H1 (cell line): ENCODE results near the gene CABP1. TPM values are rescaled to one million over a fixed set of nuclear protein-coding genes. Genes with fewer than 3 reads are reported as not detected.

Experiments used
- CTCF ChIA-PET: fragments of 300-600 bp; sonication (Branson Sonifier 250); formaldehyde crosslinking; loops from one replicate; lab custom pipeline; 2021; ENCODE audit not compliant: partially characterized antibody; lab: Charles Lee
- POLR2A ChIA-PET: fragments of 300-600 bp; sonication (Branson Sonifier 250); formaldehyde crosslinking; loops from one replicate; lab custom pipeline; 2021; ENCODE audit warnings: inconsistent platforms; ENCODE audit not compliant: partially characterized antibody; lab: Charles Lee
- DNase-seq, 2 experiments: peaks; one replicate each; pipeline versions ENCODE4 v3.0.0 to v3.0.0-alpha.2; 2010 to 2022; ENCODE audit warnings: low spot score in 2 of 2, low read depth in 1 of 2, mixed read lengths in 1 of 2
- FAIRE-seq: peaks from 2 replicates; lab custom pipeline; 2011; peaks lifted over from hg19 to GRCh38; lab: Jason Lieb, UNC
- H2AFZ ChIP-seq: 2 replicates; pipeline ENCODE4 v1.8.1; 2012; ENCODE audit warnings: low read length, inconsistent platforms
- H2AK5ac ChIP-seq: 2 replicates; pipeline ENCODE4 v1.6.1; 2013; ENCODE audit warnings: low read depth, low read length
- H2BK120ac ChIP-seq: replicated peaks from 2 replicates; pipeline ENCODE3; 2013; ENCODE audit warnings: low read depth, low read length, inconsistent platforms
- H2BK12ac ChIP-seq: 2 replicates; pipeline ENCODE4 v1.6.1; 2013; ENCODE audit warnings: low read depth, low read length
- H2BK15ac ChIP-seq: 2 replicates; pipeline ENCODE4 v1.6.1; 2013; ENCODE audit warnings: low read length
- H2BK20ac ChIP-seq: 2 replicates; pipeline ENCODE4 v1.6.1; 2013; ENCODE audit warnings: low read length
- H2BK5ac ChIP-seq: 2 replicates; pipeline ENCODE4 v1.6.1; 2013; ENCODE audit warnings: low read depth, low read length
- H3K14ac ChIP-seq: 2 replicates; pipeline ENCODE4 v1.6.1; 2013; ENCODE audit warnings: inconsistent platforms; ENCODE audit not compliant: insufficient read length
- H3K18ac ChIP-seq: 2 replicates; pipeline ENCODE4 v1.6.1; 2013; ENCODE audit warnings: low read length; ENCODE audit errors: extremely low read depth
- H3K23ac ChIP-seq: 2 replicates; pipeline ENCODE4 v1.6.1; 2013; ENCODE audit warnings: inconsistent platforms; ENCODE audit not compliant: insufficient read length
- H3K23me2 ChIP-seq: 2 replicates; pipeline ENCODE4 v1.6.1; 2013; ENCODE audit warnings: low read depth, low read length
- H3K27ac ChIP-seq: 2 replicates; pipeline ENCODE4 v1.6.1; 2011; ENCODE audit warnings: low read depth, low read length, inconsistent platforms
- H3K27me3 ChIP-seq, 4 experiments: replicated peaks in 1 of 4; 1 replicate in 1 of 4; 2 replicates in 3 of 4; pipeline versions ENCODE4 v1.6.1 to v1.8.1; 2011 to 2013; ENCODE audit warnings: low read length in 3 of 4, mild to moderate bottlenecking in 3 of 4, inconsistent platforms in 2 of 4, mixed read lengths in 2 of 4, moderate library complexity in 1 of 4; ENCODE audit not compliant: control insufficient read depth in 3 of 4, insufficient read depth in 3 of 4; ENCODE audit errors: extremely low read depth in 1 of 4
- H3K36me3 ChIP-seq, 4 experiments: 2 replicates each; pipeline versions ENCODE4 v1.6.1 to v1.8.1; 2011 to 2013; ENCODE audit warnings: mild to moderate bottlenecking in 4 of 4, low read length in 3 of 4, moderate library complexity in 2 of 4, control low read depth in 1 of 4, inconsistent platforms in 1 of 4; ENCODE audit not compliant: insufficient read depth in 4 of 4, control insufficient read depth in 2 of 4
- H3K4ac ChIP-seq: replicated peaks from 2 replicates; pipeline ENCODE3; 2013; ENCODE audit warnings: low read length, low read depth, mixed read lengths, inconsistent platforms; ENCODE audit not compliant: insufficient read length
- H3K4me1 ChIP-seq, 4 experiments: replicated peaks in 1 of 4; 1 replicate in 1 of 4; 2 replicates in 3 of 4; pipeline versions ENCODE4 v1.6.1 to v1.8.1; 2011 to 2013; ENCODE audit warnings: low read length in 3 of 4, inconsistent platforms in 2 of 4, mixed read lengths in 1 of 4; ENCODE audit not compliant: insufficient read depth in 4 of 4, control insufficient read depth in 3 of 4
- H3K4me2 ChIP-seq, 2 experiments: 2 replicates each; pipeline versions ENCODE4 v1.6.1 to v1.8.1; 2011 to 2013; ENCODE audit warnings: low read depth in 2 of 2, low read length in 2 of 2, control low read depth in 1 of 2, inconsistent platforms in 1 of 2, mild to moderate bottlenecking in 1 of 2; ENCODE audit not compliant: insufficient read depth in 1 of 2
- H3K4me3 ChIP-seq, 4 experiments: fragments of 200-600, 300-600 bp in 1 of 4; sonication (generic), shearing (Covaris generic), sonication (Bioruptor Twin) in 1 of 4; 2 replicates each; pipeline versions ENCODE4 v1.5.1 to v1.8.1; 2011 to 2016; ENCODE audit warnings: low read length in 4 of 4, low read depth in 3 of 4, control low read depth in 2 of 4, inconsistent platforms in 2 of 4, mild to moderate bottlenecking in 2 of 4, mixed read lengths in 1 of 4, moderate library complexity in 1 of 4; ENCODE audit not compliant: insufficient read depth in 2 of 4; ENCODE audit errors: extremely low read depth in 1 of 4
- H3K56ac ChIP-seq: replicated peaks from 2 replicates; pipeline ENCODE3; 2013; ENCODE audit warnings: low read depth, mild to moderate bottlenecking, mixed read lengths, low read length, inconsistent platforms; ENCODE audit not compliant: insufficient read length
- H3K79me1 ChIP-seq: 2 replicates; pipeline ENCODE4 v1.6.1; 2013; ENCODE audit warnings: low read depth, low read length, control low read depth
- H3K79me2 ChIP-seq, 2 experiments: 2 replicates each; pipeline versions ENCODE4 v1.6.1 to v1.8.1; 2012 to 2013; ENCODE audit warnings: low read length in 2 of 2, mild to moderate bottlenecking in 2 of 2, inconsistent platforms in 1 of 2; ENCODE audit not compliant: insufficient read depth in 2 of 2, control insufficient read depth in 1 of 2
- H3K9ac ChIP-seq, 4 experiments: replicated peaks in 1 of 4; 1 replicate in 1 of 4; 2 replicates in 3 of 4; pipeline versions ENCODE4 v1.6.1 to v1.8.1; 2011 to 2013; ENCODE audit warnings: low read depth in 3 of 4, low read length in 3 of 4, control low read depth in 2 of 4, mild to moderate bottlenecking in 2 of 4, moderate library complexity in 2 of 4, inconsistent platforms in 1 of 4; ENCODE audit errors: extremely low read depth in 1 of 4
- H3K9me3 ChIP-seq, 2 experiments: 2 replicates each; pipeline versions ENCODE4 v1.6.1 to v1.8.1; 2012 to 2013; ENCODE audit warnings: mild to moderate bottlenecking in 2 of 2, moderate library complexity in 2 of 2, control low read depth in 1 of 2, inconsistent platforms in 1 of 2, low read depth in 1 of 2, low read length in 1 of 2, mixed read lengths in 1 of 2; ENCODE audit not compliant: insufficient read depth in 2 of 2
- H4K20me1 ChIP-seq, 2 experiments: replicated peaks in 1 of 2; 2 replicates each; pipeline versions ENCODE3 to v1.8.1; 2011 to 2013; ENCODE audit warnings: inconsistent platforms in 2 of 2, low read length in 2 of 2, mild to moderate bottlenecking in 1 of 2; ENCODE audit not compliant: insufficient read depth in 2 of 2, control insufficient read depth in 1 of 2
- H4K5ac ChIP-seq: 2 replicates; pipeline ENCODE4 v1.6.1; 2013; ENCODE audit warnings: low read length, low read depth, mixed read lengths, inconsistent platforms; ENCODE audit not compliant: insufficient read length
- H4K8ac ChIP-seq: 2 replicates; pipeline ENCODE4 v1.8.0; 2013; ENCODE audit warnings: mild to moderate bottlenecking, moderate library complexity, low read length, inconsistent platforms; ENCODE audit not compliant: insufficient read depth; ENCODE audit errors: extremely low read depth
- H4K91ac ChIP-seq: replicated peaks from 2 replicates; pipeline ENCODE3; 2013; ENCODE audit warnings: low read length, mixed read lengths, inconsistent platforms; ENCODE audit not compliant: insufficient read length
- FOSL1 ChIP-seq: IDR thresholded peaks from 2 replicates; pipeline ENCODE4 v1.6.1; 2011; ENCODE audit warnings: mild to moderate bottlenecking, low read depth, low read length, moderate library complexity; ENCODE audit not compliant: insufficient read depth
- POLR2A ChIP-seq, 2 experiments: IDR thresholded peaks; 1 replicate in 1 of 2; 2 replicates in 1 of 2; pipeline ENCODE4 v1.6.1; 2011; ENCODE audit warnings: low read depth in 2 of 2, low read length in 2 of 2, mild to moderate bottlenecking in 2 of 2; ENCODE audit errors: control extremely low read depth in 1 of 2
- SIX5 ChIP-seq: IDR thresholded peaks from 2 replicates; pipeline ENCODE4 v1.6.1; 2011; ENCODE audit warnings: mild to moderate bottlenecking, low read depth, low read length
- TEAD4 ChIP-seq: IDR thresholded peaks from 2 replicates; pipeline ENCODE4 v1.6.1; 2012; ENCODE audit warnings: low read depth, low read length, inconsistent platforms, mixed read lengths
- YY1 ChIP-seq: IDR thresholded peaks from 2 replicates; pipeline ENCODE4 v1.6.1; 2011; ENCODE audit warnings: low read depth, mild to moderate bottlenecking, low read length
- WGBS, 2 experiments: shearing (Covaris generic) in 1 of 2; methylation state at CpG; one replicate each; pipeline versions ENCODE4 v1.1.6 to v1.1.7; 2013 to 2015; ENCODE audit warnings: low lambda C conversion rate in 2 of 2, mixed read lengths in 2 of 2, inconsistent platforms in 1 of 2, low coverage in 1 of 2, missing lambda C conversion rate in 1 of 2; ENCODE audit not compliant: insufficient replicate concordance in 2 of 2, insufficient coverage in 1 of 2, insufficient read length in 1 of 2; ENCODE audit errors: extremely low coverage in 1 of 2, missing lambda C conversion rate in 1 of 2; 5-methylcytosine and 5-hydroxymethylcytosine counted together
- polyA plus RNA-seq, 7 experiments: library from polyadenylated mRNA; depleted of rRNA in 3 of 7; stranded (reverse) in 5 of 7; unstranded in 2 of 7; fragments of >200 nt in 5 of 7; fragments of 200-250 nt in 2 of 7; gene quantifications; 1 replicate in 5 of 7; 2 replicates in 1 of 7; 4 replicates in 1 of 7; pipeline versions ENCODE4 v1.2.1 to v1.2.3, GENCODE V29; 2011 to 2013; ENCODE audit warnings: missing spikeins in 2 of 7, mixed read lengths in 2 of 7
- total RNA-seq: library from RNA; stranded (reverse); fragmentation: NEBNext Ultra II Directional; extraction: Animal tissue kit (Norgen Biotek cat#: 25700); gene quantifications from 2 replicates; pipeline ENCODE4 v1.2.1, GENCODE V29; 2021

Gene CABP1
- total and polyA plus RNA-seq, 2 of the 8 experiments (the other 6 are each of a cell fraction or from before 2014, with no cell fraction given) = 3.9 to 7.4 TPM

DNA sequence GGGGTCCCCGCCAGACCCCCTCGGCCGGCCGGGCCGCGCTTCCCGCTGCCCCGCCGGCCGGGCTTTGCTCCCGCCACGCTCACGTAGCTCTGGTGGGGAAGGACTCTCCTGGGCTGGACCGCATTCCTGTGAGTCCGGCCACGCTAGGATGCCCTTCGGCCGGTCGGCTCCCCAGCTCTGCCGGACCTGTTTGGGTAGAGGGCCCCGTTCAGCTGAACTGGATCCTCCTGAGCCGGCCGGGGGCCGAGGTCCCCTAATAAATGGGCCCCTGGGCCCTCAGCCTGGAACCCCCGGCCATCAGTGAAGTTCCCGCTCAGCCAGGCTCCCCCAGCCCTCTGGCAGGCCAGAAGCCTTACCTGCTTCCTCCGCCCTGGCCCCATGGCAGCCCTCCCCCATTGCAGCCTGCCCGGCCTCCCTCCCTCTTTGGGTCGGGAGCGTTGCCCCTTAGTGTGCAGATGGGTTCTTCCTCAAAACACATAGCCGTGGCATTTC, 70.4 kb downstream of the CABP1 start:
- POLR2A ChIA-PET = interaction anchor here (0.8 to 5.4 kb wide), 10 partner anchors 11 to 132 kb away, joined by 3 to 42 read pairs (median 6); partner anchors contain the start of gene MLEC
- Histone ChIP-seq H2BK12ac (no peak overlapping the region), H3K4me3 (peak overlapping the region; percentile 72 to 95 (median 87)), H2BK15ac (no peak overlapping the region), H3K9ac (peak overlapping the region; percentile 82 to 94 (median 90)), H3K79me1 (peaks cover 8% of the 10 kb centered on the region), H2BK20ac (no peak overlapping the region), H4K91ac (no peak overlapping the region), H3K4ac (no peak overlapping the region), H3K36me3 (peaks cover 8 to 28% (median 17%) of the 10 kb centered on the region in 4 experiments; a peak in 7 of 8 replicates), H3K4me1 (peaks cover 5 to 13% (median 9%) of the 10 kb centered on the region in 4 experiments; a peak in 6 of 7 replicates), H3K23me2 (peaks cover 5% of the 10 kb centered on the region; the same call in 1 of the 2 replicates), H2BK120ac (no peak overlapping the region), H2AFZ (no peak overlapping the region), H3K9me3 (no peaks in the 10 kb centered on the region), H2BK5ac (no peak overlapping the region; the same call in 1 of the 2 replicates), H2AK5ac (no peak overlapping the region), H3K27ac (peak overlapping the region; percentile 82), H3K79me2 (peaks cover 0 to 28% of the 10 kb centered on the region in 2 experiments; a peak in 2 of 4 replicates), H3K56ac (no peak overlapping the region), H3K14ac (no peak overlapping the region), H4K5ac (no peak overlapping the region), H3K18ac (0 out of 2 replicates have a peak overlapping the region, but pooled peaks have one; percentile 56), H4K8ac (peak overlapping the region; percentile 84), H3K23ac (no peak overlapping the region), H3K4me2 (peak overlapping the region; percentile 85 to 88), H4K20me1 (peaks cover 2 to 6% of the 10 kb centered on the region in 2 experiments), H3K27me3 (no peaks in the 10 kb centered on the region)
- DNase-seq = peak in 1 of 2 experiments; percentile 53
- FAIRE-seq = no peak
- CTCF ChIA-PET = interaction anchor here (0.6 to 5.4 kb wide), 12 partner anchors 14 to 300 kb away, joined by 3 to 56 read pairs (median 3); partner anchors contain the start of gene ACADS
- TF ChIP-seq SIX5 (no peak), TEAD4 (0 out of 2 replicates have a peak, but pooled peaks have one; percentile 14), FOSL1 (no peak), POLR2A (IDR thresholded peaks at IDR 0.05; ENCODE audit: control extremely low read depth in 1 of 2, low read depth in 2 of 2, low read length in 2 of 2) (peak in 1 of 2 experiments; percentile 32; a peak in 1 of 3 replicates), YY1 (0 out of 2 replicates have a peak, but pooled peaks have one; percentile 5)
- 3% methylated on average over 29 of the region's 31 CpGs; no CpG with 5 or more reads in 1 of the 2 experiments for WGBS, 2 experiments
